Naive thymus-derived CD4-positive, alpha-beta T cell (primary cell): Measurements from ENCODE around the gene DCTN3. TPM values are rescaled to one million over a fixed set of nuclear protein-coding genes. Genes with fewer than 3 reads are reported as not detected.
A peak's percentile ranks its signal among the peaks of the same experiment; 100 is the strongest.

ENCODE experiments used
- ATAC-seq: fragments of 150-1000 bp; cut with Tn5 transposase; 2 replicates; pipeline ENCODE4 v1.10.0; 2021; ENCODE audit warnings: mild to moderate bottlenecking, moderate library complexity
- CTCF ChIA-PET: fragments of 350-600 bp; sonication (Branson Sonifier 250); formaldehyde crosslinking; loops from one replicate; lab custom pipeline; 2021; ENCODE audit warnings: antibody characterized with exemption; lab: Charles Lee
- POLR2A ChIA-PET: fragments of 350-600 bp; sonication (Branson Sonifier 250); formaldehyde crosslinking; loops from one replicate; lab custom pipeline; 2021; ENCODE audit warnings: antibody characterized with exemption, inconsistent platforms; lab: Charles Lee
- DNase-seq, 9 donors: peaks; one replicate each; pipeline versions ENCODE4 v3.0.0 to v3.0.0-alpha.2; 2020 to 2022; ENCODE audit warnings: mixed read lengths in 1 of 9
- H3K27ac ChIP-seq: one replicate; pipeline ENCODE4 v1.7.0; 2013; ENCODE audit warnings: mild to moderate bottlenecking, low read depth, low read length, moderate library complexity
- H3K27me3 ChIP-seq, 2 donors: one replicate each; pipeline ENCODE4 v1.7.0; 2013; ENCODE audit warnings: low read length in 2 of 2, mild to moderate bottlenecking in 2 of 2, moderate library complexity in 2 of 2; ENCODE audit not compliant: control insufficient read depth in 2 of 2, insufficient read depth in 2 of 2
- H3K36me3 ChIP-seq, 3 experiments: 1 replicate in 2 of 3; 2 replicates in 1 of 3; pipeline ENCODE4 v1.7.0; 2013; ENCODE audit warnings: low read length in 3 of 3, mild to moderate bottlenecking in 3 of 3, moderate library complexity in 1 of 3; ENCODE audit not compliant: insufficient read depth in 3 of 3, control insufficient read depth in 2 of 3
- H3K4me1 ChIP-seq, 2 donors: one replicate each; pipeline ENCODE4 v1.7.0; 2013; ENCODE audit warnings: low read length in 2 of 2, mild to moderate bottlenecking in 2 of 2, moderate library complexity in 1 of 2; ENCODE audit not compliant: control insufficient read depth in 2 of 2, insufficient read depth in 2 of 2
- H3K4me3 ChIP-seq: 2 replicates; pipeline ENCODE4 v1.7.0; 2013; ENCODE audit warnings: mild to moderate bottlenecking, low read length
- H3K9me3 ChIP-seq, 3 experiments: 1 replicate in 2 of 3; 2 replicates in 1 of 3; pipeline ENCODE4 v1.7.0; 2013; ENCODE audit warnings: low read length in 3 of 3; ENCODE audit not compliant: control insufficient read depth in 2 of 3
- H3K27ac Mint-ChIP-seq, 9 donors: one replicate each; pipeline ENCODE4 v1.8.0; 2020 to 2022; ENCODE audit warnings: mixed read lengths in 9 of 9, mild to moderate bottlenecking in 8 of 9, moderate library complexity in 5 of 9, inconsistent platforms in 2 of 9
- H3K27me3 Mint-ChIP-seq, 5 donors: one replicate each; pipeline ENCODE4 v1.8.0; 2021 to 2022; ENCODE audit warnings: mixed read lengths in 5 of 5, mild to moderate bottlenecking in 1 of 5
- H3K36me3 Mint-ChIP-seq, 5 donors: one replicate each; pipeline ENCODE4 v1.8.0; 2020 to 2022; ENCODE audit warnings: mixed read lengths in 5 of 5, mild to moderate bottlenecking in 3 of 5, inconsistent platforms in 1 of 5
- H3K4me1 Mint-ChIP-seq, 7 donors: one replicate each; pipeline ENCODE4 v1.8.0; 2020 to 2022; ENCODE audit warnings: mixed read lengths in 7 of 7, mild to moderate bottlenecking in 3 of 7, inconsistent platforms in 1 of 7
- H3K4me3 Mint-ChIP-seq, 10 donors: one replicate each; pipeline ENCODE4 v1.8.0; 2020 to 2022; ENCODE audit warnings: mild to moderate bottlenecking in 10 of 10, mixed read lengths in 10 of 10, moderate library complexity in 6 of 10, inconsistent platforms in 2 of 10
- H3K9me3 Mint-ChIP-seq, 11 donors: one replicate each; pipeline ENCODE4 v1.8.0; 2020 to 2022; ENCODE audit warnings: mixed read lengths in 11 of 11, mild to moderate bottlenecking in 4 of 11, inconsistent platforms in 1 of 11, moderate library complexity in 1 of 11
- intact Hi-C, 2 donors: fragments of 100-400 bp; cut with micrococcal nuclease; formaldehyde crosslinking; loops; one replicate each; pipeline ENCODE4 v1.15.1; 2023
- polyA plus RNA-seq, 2 donors: library from polyadenylated mRNA; unstranded; fragments of 300-500 nt; fragmentation: Illumina TruSeq; gene quantifications; one replicate each; pipeline ENCODE4 v1.2.3, GENCODE V29; 2021
- total RNA-seq, 6 experiments: library from RNA in 5 of 6; stranded (reverse) in 5 of 6; gene quantifications; 1 replicate in 5 of 6; 2 replicates in 1 of 6; pipeline ENCODE4 v1.2.3 and lab custom pipeline; 2021 to 2026

DCTN3 gene
- total and polyA plus RNA-seq, 7 experiments from 2014 or later = 55.6 to 129 (median 77.3) TPM

DNA sequence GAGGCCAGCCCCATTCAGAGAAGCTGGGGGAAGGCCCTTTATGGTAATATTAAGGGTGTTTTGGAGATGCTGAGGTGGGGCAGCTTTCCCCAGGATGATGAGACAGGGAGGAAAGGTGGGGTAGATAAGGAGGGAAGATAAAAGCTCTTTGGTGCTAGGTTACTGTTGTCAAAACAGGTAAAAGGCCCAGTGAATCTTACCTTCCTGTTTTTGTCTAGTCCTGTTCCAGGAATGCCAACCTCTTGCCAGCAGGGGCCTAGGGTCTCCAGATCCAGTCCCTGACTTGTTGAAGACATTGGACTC lies 43.0 kb upstream of the DCTN3 start:
- H3K4me1 Mint-ChIP-seq = peaks cover 37 to 61% (median 50%) of the 10 kb centered on the region in 7 donors
- Histone ChIP-seq H3K27me3 (no peaks in the 10 kb centered on the region), H3K4me1 (peaks cover 33 to 40% of the 10 kb centered on the region in 2 donors), H3K36me3 (peaks cover 0 to 15% (median 0%) of the 10 kb centered on the region in 3 experiments), H3K4me3 (no peak overlapping the region), H3K27ac (peak overlapping the region; percentile 74), H3K9me3 (no peaks in the 10 kb centered on the region)
- ATAC-seq = no peak
- peaks cover 0 to 6% (median 0%) of the 10 kb centered on the region in 11 donors for H3K9me3 Mint-ChIP-seq
- H3K27ac Mint-ChIP-seq = peak overlapping the region; percentile 86 to 98 (median 97)
- ChIA-PET CTCF (interaction anchor here (0.7 to 6.0 kb wide), 5 partner anchors 15 to 51 kb away, joined by 3 to 50 read pairs (median 6); partner anchors contain the start of genes GALT, RPP25L and SIGMAR1), POLR2A (interaction anchor here (0.9 to 6.8 kb wide), 6 partner anchors 15 to 51 kb away, joined by 3 to 79 read pairs (median 4); partner anchors contain the start of genes GALT, RPP25L and SIGMAR1)
- peak in 6 of 9 donors; percentile 30 to 52 (median 43) for DNase-seq
- intact Hi-C loops = loop anchor here (5.0 to 10.0 kb wide), 6 partner anchors 412 to 1498 kb away; partner anchors contain the start of genes HINT2 (in 2 of the 2), SPAG8 (in 2 of the 2), B4GALT1 (in 1 of the 2) and CREB3 (in 1 of the 2)
- H3K27me3 Mint-ChIP-seq = no peaks in the 10 kb centered on the region
- peaks cover 0 to 31% (median 12%) of the 10 kb centered on the region in 5 donors for H3K36me3 Mint-ChIP-seq
- H3K4me3 Mint-ChIP-seq = peak overlapping the region; percentile 43 to 97 (median 86)

DNA sequence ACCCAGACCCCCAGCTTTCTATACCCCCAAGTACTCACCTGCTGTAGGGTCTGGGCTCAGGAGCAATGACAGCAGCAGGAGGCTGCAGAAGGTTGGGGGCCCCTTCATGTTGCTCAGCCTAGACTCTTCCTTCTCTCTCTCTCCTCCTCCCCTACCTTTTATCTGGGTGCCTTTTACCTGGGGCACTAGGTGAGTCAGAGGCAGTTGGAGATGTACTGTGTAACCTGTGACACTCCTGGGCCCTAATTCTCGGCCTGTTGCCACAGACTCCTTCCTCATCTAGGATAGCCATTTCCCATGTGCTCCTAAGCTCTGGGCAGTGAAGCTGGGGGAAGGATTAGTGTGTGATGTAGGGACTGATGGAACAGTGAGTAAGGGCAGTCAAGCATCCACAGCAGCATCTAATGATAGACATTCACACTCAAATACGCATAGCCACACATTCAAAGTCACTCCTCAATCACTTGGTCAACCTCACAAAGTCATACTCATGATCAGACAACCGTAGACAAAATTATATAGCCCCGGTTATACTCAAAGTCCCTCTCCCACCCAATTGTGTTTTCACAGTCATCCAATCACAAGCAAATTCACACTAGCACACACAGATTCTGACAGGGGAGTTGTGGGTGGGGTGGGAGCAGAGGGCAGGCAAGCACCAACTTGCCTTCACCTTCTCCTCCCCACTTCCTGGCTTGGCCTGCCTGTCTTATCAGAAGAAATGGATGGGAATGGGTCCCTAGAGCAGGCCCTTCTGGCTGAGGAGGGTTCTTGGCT lies 42.4 kb upstream of the DCTN3 start, which contains the start of gene CCL27:
Gene CCL27 (minus strand): TSS at position 132 of the 777 bp plus-strand sequence. CDS start 24 bp downstream, at position 108.
- intact Hi-C loops = loop anchor here (5.0 to 10.0 kb wide), 6 partner anchors 412 to 1498 kb away; partner anchors contain the start of genes HINT2 (in 2 of the 2), SPAG8 (in 2 of the 2), B4GALT1 (in 1 of the 2) and CREB3 (in 1 of the 2)
- H3K36me3 Mint-ChIP-seq = peaks cover 0 to 27% (median 12%) of the 10 kb centered on the region in 5 donors
- no peak for DNase-seq
- peaks cover 37 to 60% (median 50%) of the 10 kb centered on the region in 7 donors for H3K4me1 Mint-ChIP-seq
- CTCF ChIA-PET = interaction anchor here (0.7 to 6.0 kb wide), 6 partner anchors 15 to 59 kb away, joined by 3 to 50 read pairs (median 4); partner anchors contain the start of genes GALT and RPP25L
- H3K27ac ChIP-seq = peak within 1 kb of the TSS; percentile 74
- no peaks in the 10 kb centered on the region for H3K27me3 Mint-ChIP-seq
- H3K4me1 ChIP-seq = peaks cover 33 to 40% of the 10 kb centered on the region in 2 donors
- peaks cover 0 to 15% (median 0%) of the 10 kb centered on the region in 3 experiments for H3K36me3 ChIP-seq
- POLR2A ChIA-PET = interaction anchor here (0.6 to 6.8 kb wide), 7 partner anchors 10 to 51 kb away, joined by 3 to 79 read pairs (median 5); partner anchors contain the start of genes GALT, RPP25L and SIGMAR1
- peak within 1 kb of the TSS; percentile 43 to 97 (median 86) for H3K4me3 Mint-ChIP-seq
- no peak for ATAC-seq
- no peaks in the 10 kb centered on the region for H3K9me3 ChIP-seq
- H3K27me3 ChIP-seq = no peaks in the 10 kb centered on the region
- peaks cover 0 to 3% (median 0%) of the 10 kb centered on the region in 11 donors for H3K9me3 Mint-ChIP-seq
- H3K27ac Mint-ChIP-seq = peak within 1 kb of the TSS; percentile 86 to 98 (median 97)
- H3K4me3 ChIP-seq = no peak within 1 kb of the TSS

DNA sequence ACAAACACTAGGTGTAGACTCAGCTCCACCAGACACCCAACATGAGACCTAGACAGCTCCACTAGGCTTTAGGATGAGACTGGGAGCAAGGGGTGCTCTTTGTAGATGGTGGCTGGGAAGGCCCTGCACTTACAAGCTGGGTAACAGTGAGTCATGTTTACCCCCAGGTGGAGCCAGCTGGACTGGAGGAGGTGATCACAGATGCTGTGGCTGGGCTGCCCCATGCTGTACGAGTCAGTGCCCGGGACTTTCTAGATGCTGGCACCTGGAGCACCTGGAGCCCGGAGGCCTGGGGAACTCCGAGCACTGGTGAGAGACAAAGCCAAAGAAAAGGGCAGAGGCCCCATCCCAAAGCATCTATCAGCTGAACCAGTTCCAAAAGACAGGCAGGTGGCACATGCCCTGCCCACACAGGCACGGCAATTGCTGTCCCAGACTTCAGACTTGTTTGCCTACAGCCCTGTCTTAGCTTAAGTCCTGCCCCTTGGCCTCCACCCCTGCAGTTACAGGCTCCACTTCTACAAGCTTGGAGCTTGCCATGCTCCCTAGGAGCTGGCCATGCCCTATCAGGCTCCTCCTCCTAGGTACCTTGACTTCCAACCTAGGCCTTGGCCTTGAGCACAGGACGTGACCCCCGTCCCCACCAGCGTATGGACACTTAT lies 39.4 kb upstream of the DCTN3 start:
- Histone ChIP-seq H3K27ac (no peak overlapping the region), H3K36me3 (peaks cover 0 to 12% (median 0%) of the 10 kb centered on the region in 3 experiments), H3K4me3 (no peak overlapping the region), H3K4me1 (peaks cover 28 to 31% of the 10 kb centered on the region in 2 donors), H3K27me3 (no peaks in the 10 kb centered on the region), H3K9me3 (no peaks in the 10 kb centered on the region)
- Mint-ChIP-seq H3K27ac (no peak overlapping the region), H3K36me3 (peaks cover 0 to 20% (median 12%) of the 10 kb centered on the region in 5 donors), H3K4me1 (peaks cover 27 to 46% (median 38%) of the 10 kb centered on the region in 7 donors), H3K27me3 (no peaks in the 10 kb centered on the region), H3K9me3 (no peaks in the 10 kb centered on the region), H3K4me3 (no peak overlapping the region)
- DNase-seq = no peak
- intact Hi-C loops = loop anchor here (5.0 to 10.0 kb wide), 6 partner anchors 415 to 1495 kb away; partner anchors contain the start of genes HINT2 (in 2 of the 2), SPAG8 (in 2 of the 2), B4GALT1 (in 1 of the 2) and CREB3 (in 1 of the 2)
- CTCF ChIA-PET = interaction anchor here (4.0 kb wide), 1 partner anchor 13 kb away, joined by 11 read pairs; the partner anchor contains the start of gene GALT
- POLR2A ChIA-PET = interaction anchor here (1.0 to 6.8 kb wide), 3 partner anchors 11 to 43 kb away, joined by 3 to 79 read pairs (median 7); partner anchors contain the start of genes GALT and SIGMAR1
- ATAC-seq = no peak

DNA sequence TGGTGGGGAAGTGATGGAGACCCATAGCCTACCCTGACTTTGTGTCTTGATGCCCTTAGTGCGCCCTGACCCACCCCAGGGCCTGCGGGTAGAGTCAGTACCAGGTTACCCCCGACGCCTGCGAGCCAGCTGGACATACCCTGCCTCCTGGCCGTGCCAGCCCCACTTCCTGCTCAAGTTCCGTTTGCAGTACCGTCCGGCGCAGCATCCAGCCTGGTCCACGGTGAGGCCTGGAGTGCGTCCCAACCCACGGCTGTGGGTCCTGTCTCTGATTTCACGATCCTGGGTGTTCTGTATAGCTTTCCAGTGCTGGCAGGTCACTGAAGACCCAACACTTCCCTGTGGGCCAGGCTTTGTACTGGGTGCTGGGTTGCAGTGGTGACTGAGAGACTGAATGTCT lies 38.2 kb upstream of the DCTN3 start:
- ATAC-seq (no peak), DNase-seq (no peak)
- CTCF ChIA-PET = interaction anchor here (4.0 kb wide), 1 partner anchor 12 kb away, joined by 11 read pairs; the partner anchor contains the start of gene GALT
- intact Hi-C loops = no loop called here
- H3K27ac ChIP-seq = no peak overlapping the region
- peaks cover 17 to 18% of the 10 kb centered on the region in 2 donors for H3K4me1 ChIP-seq
- H3K27me3 ChIP-seq = no peaks in the 10 kb centered on the region
- Mint-ChIP-seq H3K9me3 (no peaks in the 10 kb centered on the region), H3K27ac (peak overlapping the region in 2 of 9 donors; percentile 54 to 65), H3K4me3 (no peak overlapping the region), H3K4me1 (peaks cover 20 to 40% (median 28%) of the 10 kb centered on the region in 7 donors), H3K27me3 (no peaks in the 10 kb centered on the region), H3K36me3 (peaks cover 0 to 19% (median 12%) of the 10 kb centered on the region in 5 donors)
- H3K4me3 ChIP-seq = no peak overlapping the region
- no peaks in the 10 kb centered on the region for H3K9me3 ChIP-seq
- peaks cover 0 to 12% (median 0%) of the 10 kb centered on the region in 3 experiments for H3K36me3 ChIP-seq
- POLR2A ChIA-PET = no interaction called here

DNA sequence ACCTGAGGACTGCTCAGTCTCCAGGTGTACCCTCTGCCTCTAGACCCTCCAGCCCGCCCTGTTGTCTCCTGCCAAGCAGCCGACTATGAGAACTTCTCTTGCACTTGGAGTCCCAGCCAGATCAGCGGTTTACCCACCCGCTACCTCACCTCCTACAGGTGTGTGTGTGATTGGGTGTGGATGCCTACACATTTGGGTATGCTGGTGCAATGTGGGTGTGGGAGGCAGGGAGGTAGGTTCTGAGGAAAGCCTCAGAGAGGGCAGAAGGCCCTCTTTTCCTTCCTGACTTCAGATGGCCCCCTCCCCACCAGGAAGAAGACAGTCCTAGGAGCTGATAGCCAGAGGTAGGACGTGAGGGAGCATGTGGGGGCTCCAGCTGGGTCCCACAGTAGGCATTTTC lies 36.7 kb upstream of the DCTN3 start:
- Mint-ChIP-seq H3K36me3 (peaks cover 0 to 18% (median 12%) of the 10 kb centered on the region in 5 donors), H3K4me3 (no peak overlapping the region), H3K4me1 (peaks cover 18 to 40% (median 28%) of the 10 kb centered on the region in 7 donors), H3K27me3 (no peaks in the 10 kb centered on the region), H3K9me3 (no peaks in the 10 kb centered on the region), H3K27ac (no peak overlapping the region)
- intact Hi-C loops = no loop called here
- ATAC-seq = no peak
- H3K36me3 ChIP-seq = peaks cover 0 to 12% (median 0%) of the 10 kb centered on the region in 3 experiments
- no peaks in the 10 kb centered on the region for H3K27me3 ChIP-seq
- ChIA-PET CTCF (interaction anchor here (1.2 to 4.0 kb wide), 2 partner anchors 10 to 12 kb away, joined by 3 to 11 read pairs; partner anchors contain the start of gene GALT), POLR2A (interaction anchor here (0.7 to 1.8 kb wide), 3 partner anchors 8 to 1093 kb away, joined by 3 to 8 read pairs (median 3); partner anchors contain the start of gene GALT)
- H3K4me3 ChIP-seq = no peak overlapping the region
- H3K9me3 ChIP-seq = no peaks in the 10 kb centered on the region
- DNase-seq = no peak
- no peak overlapping the region for H3K27ac ChIP-seq
- peaks cover 2 to 17% of the 10 kb centered on the region in 2 donors for H3K4me1 ChIP-seq
